Hematopoietic multipotent progenitor cell (in vitro differentiated cells): Measurements from ENCODE around the gene DTNBP1. TPM values are rescaled to one million over a fixed set of nuclear protein-coding genes. Genes with fewer than 3 reads are reported as not detected.

Source experiments
- DNase-seq, 3 donors: peaks; one replicate each; pipeline ENCODE4 v3.0.0-alpha.2; 2011 to 2015; ENCODE audit warnings: low read depth in 2 of 3, low spot score in 2 of 3
- total RNA-seq: library from RNA; depleted of rRNA; stranded (reverse); fragments of >200 nt; gene quantifications from one replicate; pipeline ENCODE4 v1.2.3, GENCODE V29; 2012

DTNBP1 gene
- total RNA-seq, 1 donor, result 17.5 TPM

GRCh38 chr6:15536198-15536955, 126.5 kb downstream of the DTNBP1 start:
- no peak for DNase-seq

GRCh38 chr6:15535495-15536197, 127.2 kb downstream of the DTNBP1 start:
- no peak for DNase-seq

DNA sequence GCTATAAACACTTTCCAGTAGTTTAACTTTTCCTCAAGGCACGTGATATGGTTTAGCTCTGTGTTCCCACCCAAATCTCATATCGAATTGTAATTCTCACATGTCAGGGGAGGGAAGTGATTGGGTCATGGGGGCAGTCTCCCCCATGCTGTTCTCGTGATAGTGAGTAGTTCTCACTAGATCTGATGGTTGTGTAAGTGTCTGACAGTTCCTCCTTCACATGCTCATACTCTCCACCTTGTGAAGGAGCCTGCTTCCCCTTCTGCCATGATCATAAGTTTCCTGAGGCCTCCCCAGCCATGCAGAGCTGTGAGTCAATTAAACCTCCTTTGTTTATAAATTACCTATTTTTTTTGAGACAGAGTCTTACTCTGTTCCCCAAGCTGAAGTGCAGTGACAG, 127.9 kb downstream of the DTNBP1 start:
- DNase-seq, result peak in 2 of 3 donors; percentile 32 to 68

DNA sequence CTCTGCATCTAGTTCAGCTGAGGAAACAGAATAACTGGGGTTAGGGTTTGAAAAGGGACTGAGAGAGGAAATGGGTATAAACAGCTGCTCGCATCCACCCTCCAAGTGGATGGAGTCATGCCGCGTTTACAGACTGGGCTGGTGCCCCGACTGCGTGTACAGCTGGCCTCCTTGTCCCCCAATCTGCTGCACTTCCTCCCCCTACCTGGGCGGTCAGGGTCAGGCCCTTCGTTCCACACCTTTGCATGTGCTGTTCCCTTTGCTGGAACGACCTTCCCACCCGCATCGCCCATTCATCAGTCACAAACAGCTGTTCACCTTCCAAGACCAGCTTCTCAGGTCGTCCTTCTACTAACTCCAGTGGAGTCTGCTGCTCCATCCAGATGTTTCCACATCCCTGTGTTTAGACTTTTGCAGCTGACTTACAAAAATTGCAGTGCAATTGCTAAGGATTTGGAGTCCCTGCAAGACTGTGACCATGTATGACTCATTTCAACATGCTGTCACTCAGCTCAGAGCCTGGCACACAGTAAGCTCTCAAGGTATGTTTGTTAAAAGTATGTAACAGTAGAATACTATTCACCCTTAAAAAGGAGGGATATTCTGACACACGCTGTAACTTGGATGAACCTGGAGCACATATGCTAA, 129.3 kb downstream of the DTNBP1 start:
- no peak for DNase-seq

DNA sequence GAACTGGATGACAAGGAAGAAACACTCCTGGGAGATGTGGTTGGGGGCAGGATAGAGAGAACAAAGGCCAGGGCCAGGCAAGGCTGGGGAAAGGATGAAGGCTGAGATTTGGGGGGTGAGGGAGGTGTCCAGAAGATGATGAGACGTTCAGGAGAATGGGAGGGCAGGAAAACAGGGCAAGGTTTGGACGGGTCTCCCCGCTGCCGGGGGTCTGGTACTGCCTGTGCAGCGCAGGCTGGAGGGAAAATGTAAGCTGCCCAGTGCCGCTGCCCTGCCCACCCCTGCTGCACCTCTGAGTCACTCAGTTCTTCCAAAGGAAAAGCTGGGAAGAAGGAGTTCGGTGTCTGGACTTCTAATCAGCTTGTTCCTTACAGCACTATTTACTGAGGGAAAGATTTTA, 130.9 kb downstream of the DTNBP1 start:
- no peak for DNase-seq

DNA sequence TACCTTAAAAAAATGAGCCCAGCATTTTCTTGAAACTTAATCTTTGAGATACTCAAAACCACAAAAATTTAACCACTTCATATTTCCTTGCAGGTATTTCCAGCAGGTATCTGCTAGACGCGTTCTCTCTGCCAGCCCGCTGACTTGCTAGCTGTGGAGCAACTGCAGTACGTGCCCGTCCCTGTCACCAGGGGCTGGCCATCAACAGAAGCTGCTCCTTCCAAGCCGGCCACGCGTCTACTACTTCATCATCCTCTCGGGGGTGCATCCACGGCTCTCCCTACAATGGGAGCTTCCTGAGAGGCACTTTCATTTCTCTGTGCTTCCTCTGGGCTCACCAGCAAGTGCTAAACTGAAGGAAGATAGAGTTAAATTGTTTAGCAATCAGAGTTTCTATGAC, 132.4 kb downstream of the DTNBP1 start:
- DNase-seq, result no peak

DNA sequence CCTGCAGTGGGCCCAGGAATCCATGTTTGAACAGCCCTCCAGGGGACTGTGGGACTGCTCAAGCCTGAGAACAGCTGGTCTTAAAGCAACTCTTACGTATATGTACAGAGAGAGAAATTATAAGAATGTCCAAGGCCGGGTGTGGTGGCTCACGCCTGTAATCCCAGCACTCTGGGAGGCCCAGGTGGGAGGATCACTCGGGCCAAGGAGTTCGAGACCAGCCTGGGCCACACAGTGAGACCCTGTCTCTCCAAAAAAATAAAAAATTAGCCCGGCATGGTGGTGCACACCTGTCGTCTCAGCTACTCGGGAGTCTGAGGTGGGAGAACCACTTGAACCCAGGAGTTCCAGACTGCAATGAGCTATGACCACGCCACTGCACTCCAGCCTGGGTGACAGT, 134.0 kb downstream of the DTNBP1 start:
- no peak for DNase-seq

DNA sequence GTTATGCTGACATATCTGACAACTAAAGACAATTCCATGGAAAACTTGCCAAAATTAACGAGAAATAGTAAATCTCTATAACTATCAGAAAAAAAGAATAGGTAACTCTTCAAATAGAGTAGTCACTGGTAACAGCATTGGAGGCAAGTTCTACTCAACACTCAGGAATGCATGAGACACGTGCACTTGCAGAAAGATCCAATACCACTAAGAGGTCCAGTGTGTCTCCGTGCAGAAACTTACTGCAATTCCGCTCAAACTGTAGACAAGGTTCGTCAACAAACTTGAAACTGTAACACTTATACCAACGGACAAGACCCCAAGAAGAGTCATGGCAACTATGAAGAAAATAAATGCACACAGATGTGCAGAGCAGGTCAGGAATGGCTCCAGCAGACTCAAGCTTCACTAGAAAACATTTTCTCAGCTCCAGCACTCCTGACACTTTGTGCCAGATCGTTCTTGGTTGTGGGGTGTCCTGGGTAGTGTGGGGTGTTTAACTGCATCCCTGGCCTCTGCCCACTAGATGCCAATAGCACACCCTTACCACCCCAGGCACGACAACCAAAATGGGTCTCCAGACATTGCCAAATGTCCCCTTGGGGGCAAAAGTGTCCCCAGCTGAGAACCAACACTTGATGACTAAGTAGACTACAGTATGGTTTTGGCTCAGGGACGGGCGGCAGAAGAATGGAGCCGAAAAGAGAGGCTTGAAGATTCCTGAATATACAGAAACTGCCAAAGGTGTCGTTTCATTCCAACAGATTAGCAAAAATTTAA, 134.8 kb downstream of the DTNBP1 start:
- DNase-seq, result no peak

- no peak for DNase-seq
Observed at GRCh38 chr6:15526212-15526701, 136.6 kb downstream of the DTNBP1 start.

DNA sequence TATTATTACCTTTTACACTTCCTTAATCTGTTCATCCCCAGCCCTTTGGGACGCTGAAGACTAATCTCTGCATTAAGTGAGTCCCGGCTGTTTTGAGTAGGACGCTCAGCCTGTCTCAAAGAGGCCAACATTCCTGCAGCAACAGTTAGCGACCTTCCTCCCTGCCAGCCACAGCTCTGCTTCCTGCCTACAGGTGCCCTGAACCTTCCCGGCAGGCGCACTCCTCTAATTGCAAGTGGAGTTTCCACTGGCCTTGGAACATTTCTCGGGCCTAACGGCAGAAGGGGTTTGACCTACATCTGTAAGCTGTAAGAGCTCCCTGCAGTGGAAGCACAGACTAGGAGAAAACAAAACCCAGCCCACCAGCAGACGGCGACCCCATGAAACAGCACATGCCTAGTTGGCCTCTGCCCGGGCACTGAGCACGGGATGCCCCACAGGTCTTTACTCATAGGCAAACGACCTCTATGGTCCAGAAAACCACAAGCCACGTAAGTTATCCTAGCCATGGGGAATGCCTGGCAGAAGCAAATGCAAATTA, 137.9 kb downstream of the DTNBP1 start:
- DNase-seq, result no peak

- DNase-seq, result no peak
Observed at GRCh38 chr6:15523679-15524630, 138.9 kb downstream of the DTNBP1 start.

DNA sequence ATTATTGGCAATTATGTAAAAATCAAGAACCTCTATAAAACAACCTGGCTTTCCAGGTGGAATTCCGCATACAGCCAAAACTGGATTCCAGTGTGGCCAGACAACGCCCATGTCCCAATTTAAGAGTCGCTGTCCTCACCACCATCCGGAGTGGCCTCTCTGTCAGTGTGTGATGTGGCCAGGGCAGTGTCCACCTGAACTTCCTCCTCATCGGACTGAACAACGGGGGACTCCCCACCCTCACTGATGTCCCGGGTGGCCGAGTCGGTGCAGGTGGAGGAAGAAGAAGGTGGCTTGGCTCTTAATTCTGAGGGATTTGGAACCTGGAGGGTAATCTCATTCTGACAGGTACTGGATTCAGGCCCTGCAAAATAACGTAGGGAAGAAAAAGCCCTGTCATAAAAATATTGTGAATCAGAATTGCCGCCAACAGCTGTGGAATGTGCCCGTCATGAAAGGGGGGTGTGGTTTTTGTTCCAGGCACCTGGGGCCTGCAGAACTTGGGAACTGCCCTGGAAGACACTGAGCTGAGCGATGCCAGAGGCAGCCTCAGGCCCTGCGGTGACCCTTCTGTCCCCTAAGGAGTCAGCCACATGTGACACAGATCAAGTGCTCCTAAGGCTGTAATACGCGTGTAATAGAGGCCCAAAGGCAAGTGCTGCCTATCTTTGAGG, 139.8 kb downstream of the DTNBP1 start:
- no peak for DNase-seq

DNA sequence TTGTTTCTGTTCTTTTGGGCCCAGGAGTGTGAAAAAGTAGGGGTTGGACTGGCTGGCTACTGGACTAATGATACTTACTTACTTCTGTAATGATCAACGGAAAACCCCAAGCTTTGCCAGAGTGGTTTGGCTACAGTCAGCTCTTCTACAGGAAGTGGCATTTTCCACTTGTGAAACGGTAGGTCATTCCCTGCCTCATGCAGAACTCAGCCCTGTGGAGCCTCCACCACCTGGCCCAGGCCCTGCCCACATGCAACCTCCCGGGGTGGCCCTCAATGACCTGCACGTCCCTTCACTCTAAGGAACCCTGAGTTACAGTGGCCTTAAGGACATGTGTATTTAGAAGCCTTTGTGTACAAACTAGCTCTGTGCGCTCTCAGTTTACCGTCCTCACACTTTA, 140.4 kb downstream of the DTNBP1 start:
- DNase-seq, result peak in 2 of 3 donors; percentile 10 to 35

DNA sequence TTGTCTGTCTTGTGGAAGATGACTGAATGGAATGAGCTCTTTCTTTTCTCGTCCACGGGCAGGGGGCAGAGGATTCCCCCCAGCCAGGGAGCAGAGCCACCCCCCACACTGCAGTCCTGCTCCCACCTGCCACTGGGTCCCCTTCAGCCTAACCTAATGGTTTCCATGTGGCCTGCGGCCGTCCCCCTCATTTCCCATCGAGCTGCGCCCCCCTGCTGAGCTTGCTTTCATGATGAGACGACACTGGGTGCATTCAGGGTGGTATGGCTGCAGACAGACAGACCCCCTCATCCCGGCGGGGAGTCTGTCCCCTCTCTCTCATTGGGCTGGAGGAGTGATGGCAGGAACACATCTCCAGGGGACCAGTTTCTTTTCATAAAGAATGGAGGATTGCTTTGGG, 140.8 kb downstream of the DTNBP1 start:
- no peak for DNase-seq

DNA sequence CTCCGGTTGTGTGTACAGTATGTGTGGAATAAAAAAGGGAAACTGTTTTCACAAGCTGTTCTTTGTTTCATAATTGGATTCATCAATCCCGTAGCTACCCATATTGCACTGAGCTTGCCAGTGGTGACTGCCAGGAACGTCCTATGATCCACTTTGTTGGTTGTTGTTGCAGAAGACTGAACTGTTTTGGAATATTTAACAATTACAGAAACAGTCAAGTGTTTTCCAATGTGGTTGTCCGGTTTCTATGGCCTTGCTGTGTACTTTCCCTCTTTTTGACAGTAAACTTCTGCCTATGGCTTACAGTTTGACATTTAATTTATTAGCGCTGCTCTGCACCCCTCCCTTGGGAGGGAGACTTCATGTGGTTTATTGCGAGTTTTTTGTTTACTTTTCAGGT, 141.2 kb downstream of the DTNBP1 start:
- DNase-seq, result no peak

DNA sequence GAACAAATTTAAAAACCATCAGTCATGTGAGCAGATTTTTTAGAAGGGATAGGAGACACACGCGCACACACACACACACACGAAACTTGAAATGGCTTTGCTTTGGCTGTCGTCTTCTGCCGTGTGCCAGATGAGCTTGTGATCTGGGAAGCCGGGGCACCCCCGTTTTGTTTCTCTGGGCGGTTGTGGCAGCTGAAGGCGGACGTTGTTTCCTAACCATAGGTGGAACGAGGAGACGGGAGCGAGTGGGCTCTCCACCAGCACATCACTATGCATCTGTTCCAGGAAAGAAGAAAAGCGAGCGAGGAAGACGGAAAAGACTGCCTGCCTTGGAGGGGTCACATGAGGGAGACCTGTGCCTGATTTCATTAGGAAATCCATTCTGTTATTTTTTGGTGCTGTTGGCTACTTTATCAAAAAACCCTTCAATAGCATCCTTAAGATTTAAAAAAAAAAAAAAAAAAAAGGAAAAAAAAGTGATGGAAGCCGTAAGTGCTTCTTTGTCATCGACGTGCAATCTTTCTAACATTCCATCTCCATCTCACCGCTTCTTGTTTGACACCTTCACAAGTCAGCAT, 142.1 kb downstream of the DTNBP1 start:
- no peak for DNase-seq

GRCh38 chr6:15519681-15520080, 143.1 kb downstream of the DTNBP1 start:
- DNase-seq, result no peak

GRCh38 chr6:15518878-15519277, 143.9 kb downstream of the DTNBP1 start:
- DNase-seq, result no peak

- no peak for DNase-seq
Observed at GRCh38 chr6:15518057-15518456, 144.8 kb downstream of the DTNBP1 start.
